ENCODE results near the gene NUAK2.

- TF ChIP-seq CTCF (IDR thresholded peaks at IDR 0.05), result no peak
- TF ChIP-seq POLR2A (IDR thresholded peaks at IDR 0.05), result no peak
Measured at GRCh38 chr1:205263580-205264190, 57.9 kb downstream of the NUAK2 start.
